PC-3 (cell line): ENCODE measurements around the gene FIGLA.

Source experiments
- CTCF ChIP-seq: fragments of 300-600 bp; sonication (generic); conservative IDR thresholded peaks from 2 replicates; pipeline ENCODE4 v1.5.1; 2017; ENCODE audit warnings: antibody characterized with exemption, low read depth, mild to moderate bottlenecking, low read length
- EZH2 ChIP-seq: fragments of 300-600 bp; sonication (generic); IDR thresholded peaks from one replicate; pipeline ENCODE4 v1.6.1; 2017; ENCODE audit warnings: antibody characterized with exemption, mild to moderate bottlenecking, low read length; ENCODE audit not compliant: unreplicated experiment

- no peak for TF ChIP-seq CTCF
- TF ChIP-seq EZH2: no peak
Measured at GRCh38 chr2:70816726-70817125, 26.3 kb upstream of the FIGLA start.
